ENCODE data around the gene SOS2. TPM values are rescaled to one million over a fixed set of nuclear protein-coding genes. Genes with fewer than 3 reads are reported as not detected.

Gene SOS2
- total RNA-seq, 1 experiment from 2014 or later = 84.1 TPM

DNA sequence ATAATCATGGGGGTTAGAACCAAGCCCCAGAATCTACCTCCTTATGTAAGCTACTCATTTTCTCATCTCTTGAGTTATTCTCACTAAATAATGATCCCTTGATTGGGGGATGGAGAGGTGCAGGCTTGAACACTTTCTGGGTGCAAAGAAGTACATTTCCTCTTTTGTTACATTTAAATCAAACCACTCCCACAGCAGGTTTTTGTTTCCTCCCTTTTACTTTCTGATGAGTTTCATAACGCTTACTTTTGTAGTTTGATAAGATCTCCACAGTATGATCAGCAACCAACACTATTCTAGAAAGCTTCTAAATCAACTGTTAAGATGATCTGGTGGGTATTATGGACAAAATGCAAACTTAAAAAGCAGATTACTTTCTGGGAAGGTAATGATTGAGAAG is 135.5 kb downstream of the SOS2 start:
- Histone ChIP-seq H4K20me1 (ENCODE audit: insufficient read depth, low read depth, low read length) (no peaks in the 10 kb centered on the region), H3K9ac (ENCODE audit: low read length) (no peak overlapping the region), H3K4me1 (ENCODE audit: low read length) (no peaks in the 10 kb centered on the region), H2AFZ (ENCODE audit: low read length) (no peak overlapping the region), H3K9me2 (replicated peaks; ENCODE audit: insufficient read depth, low read length) (no peaks in the 10 kb centered on the region), H3K27ac (ENCODE audit: low read length) (no peak overlapping the region), H3K36me3 (ENCODE audit: insufficient read depth, low read length) (no peaks in the 10 kb centered on the region), H3K27me3 (ENCODE audit: low read length) (no peaks in the 10 kb centered on the region), H3K79me2 (ENCODE audit: low read length) (no peaks in the 10 kb centered on the region), H3K9me3 (ENCODE audit: low read length) (no peaks in the 10 kb centered on the region), H3K4me2 (ENCODE audit: low read depth, low read length, poor library complexity, severe bottlenecking) (no peak overlapping the region), H3K4me3 (ENCODE audit: low read length) (no peak overlapping the region)
- DNase-seq = no peak

DNA sequence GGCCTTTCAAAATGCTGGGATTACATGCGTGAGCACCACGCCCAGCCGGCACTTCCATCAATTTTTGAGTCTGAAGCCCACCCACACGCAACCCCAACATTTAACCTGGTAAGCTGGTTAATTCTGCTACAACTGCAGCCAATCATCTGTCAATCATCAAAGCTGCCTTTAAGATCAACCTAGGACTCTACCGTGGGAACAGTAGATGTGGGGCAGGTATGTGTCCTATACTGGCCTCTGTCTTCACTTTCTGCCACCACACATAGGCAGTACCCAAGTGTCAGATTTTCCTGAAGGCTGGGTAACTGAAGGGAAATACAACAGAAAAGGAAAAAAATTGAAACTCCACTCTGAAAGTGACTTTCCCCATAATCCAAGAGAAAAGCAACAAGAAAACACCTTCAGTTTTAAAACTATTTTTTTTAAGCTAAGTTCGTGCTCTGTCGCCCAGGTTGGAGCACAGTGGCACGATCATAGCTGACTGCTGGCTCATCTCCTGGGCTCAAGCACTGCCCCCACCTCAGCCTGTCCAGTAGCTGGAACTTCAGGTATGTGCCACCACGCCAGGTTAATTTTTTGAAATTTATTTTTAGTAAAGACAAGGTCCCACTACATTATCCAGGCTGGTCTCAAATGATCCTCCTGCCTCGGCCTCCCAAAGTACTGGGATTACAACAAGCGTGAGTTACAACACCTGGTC is 137.2 kb downstream of the SOS2 start:
- Histone ChIP-seq H3K36me3 (ENCODE audit: insufficient read depth, low read length) (no peaks in the 10 kb centered on the region), H3K27ac (ENCODE audit: low read length) (no peak overlapping the region), H3K9ac (ENCODE audit: low read length) (no peak overlapping the region), H3K79me2 (ENCODE audit: low read length) (no peaks in the 10 kb centered on the region), H3K4me3 (ENCODE audit: low read length) (no peak overlapping the region), H3K4me2 (ENCODE audit: low read depth, low read length, poor library complexity, severe bottlenecking) (no peak overlapping the region), H4K20me1 (ENCODE audit: insufficient read depth, low read depth, low read length) (no peaks in the 10 kb centered on the region), H3K4me1 (ENCODE audit: low read length) (no peaks in the 10 kb centered on the region), H3K9me3 (ENCODE audit: low read length) (no peaks in the 10 kb centered on the region), H2AFZ (ENCODE audit: low read length) (no peak overlapping the region), H3K9me2 (replicated peaks; ENCODE audit: insufficient read depth, low read length) (no peaks in the 10 kb centered on the region), H3K27me3 (ENCODE audit: low read length) (no peaks in the 10 kb centered on the region)
- no peak for DNase-seq

DNA sequence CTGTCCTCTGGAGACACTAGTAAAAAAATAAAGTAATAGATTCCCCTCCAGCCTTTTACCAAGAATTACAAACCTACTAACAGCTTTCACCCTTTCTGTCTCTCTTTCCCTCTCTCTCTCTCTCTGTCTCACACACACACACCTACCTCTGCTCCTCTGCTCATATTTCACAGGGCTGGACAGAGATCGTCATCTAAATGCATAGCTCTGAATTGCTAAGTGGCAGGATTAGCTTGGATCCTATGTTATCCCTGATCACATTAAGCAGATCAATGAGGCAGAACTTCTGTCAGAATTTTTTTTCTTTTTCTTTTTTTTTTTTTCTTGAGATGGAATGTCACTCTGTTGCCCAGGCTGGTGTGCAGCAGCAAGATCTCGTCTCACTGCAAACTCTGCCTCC is 137.9 kb downstream of the SOS2 start:
- no peak for DNase-seq
- H4K20me1 ChIP-seq (ENCODE audit: insufficient read depth, low read depth, low read length) = no peaks in the 10 kb centered on the region
- no peaks in the 10 kb centered on the region for H3K9me2 ChIP-seq (replicated peaks; ENCODE audit: insufficient read depth, low read length)
- no peak overlapping the region for H3K4me3 ChIP-seq (ENCODE audit: low read length)
- no peak overlapping the region for H3K4me2 ChIP-seq (ENCODE audit: low read depth, low read length, poor library complexity, severe bottlenecking)
- no peak overlapping the region for H3K27ac ChIP-seq (ENCODE audit: low read length)
- H3K9ac ChIP-seq (ENCODE audit: low read length) = no peak overlapping the region
- no peaks in the 10 kb centered on the region for H3K36me3 ChIP-seq (ENCODE audit: insufficient read depth, low read length)
- no peak overlapping the region for H2AFZ ChIP-seq (ENCODE audit: low read length)
- no peaks in the 10 kb centered on the region for H3K9me3 ChIP-seq (ENCODE audit: low read length)
- H3K79me2 ChIP-seq (ENCODE audit: low read length) = no peaks in the 10 kb centered on the region
- H3K27me3 ChIP-seq (ENCODE audit: low read length) = no peaks in the 10 kb centered on the region
- no peaks in the 10 kb centered on the region for H3K4me1 ChIP-seq (ENCODE audit: low read length)

DNA sequence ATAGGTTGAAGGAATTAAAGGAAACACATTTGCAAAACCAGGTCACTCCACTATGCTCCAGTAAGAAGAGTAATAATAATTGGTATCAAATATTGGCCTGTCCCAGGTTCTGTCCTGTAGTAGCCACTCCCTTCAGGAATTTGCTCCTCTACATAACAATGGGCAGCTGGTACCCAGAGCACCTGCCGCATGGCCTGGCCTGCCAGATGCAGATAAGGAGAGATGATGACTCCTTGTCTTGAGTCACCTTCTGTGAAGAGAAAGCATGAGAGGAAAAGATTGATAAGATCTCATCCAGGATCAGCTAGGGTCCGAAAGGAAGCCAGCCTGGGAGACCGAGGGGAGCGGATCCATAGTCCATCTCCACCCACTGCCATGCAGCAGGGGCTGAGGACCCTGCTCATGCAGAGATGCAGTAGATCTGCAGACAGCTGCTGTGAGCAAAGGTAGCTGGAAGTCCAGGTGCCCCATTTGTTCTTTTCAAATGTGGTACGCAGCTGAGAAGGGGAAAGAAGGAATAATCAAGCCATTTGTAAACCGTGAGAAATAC is 139.3 kb downstream of the SOS2 start:
- DNase-seq = no peak
- Histone ChIP-seq H3K27ac (ENCODE audit: low read length) (no peak overlapping the region), H2AFZ (ENCODE audit: low read length) (no peak overlapping the region), H3K36me3 (ENCODE audit: insufficient read depth, low read length) (no peaks in the 10 kb centered on the region), H3K9ac (ENCODE audit: low read length) (no peak overlapping the region), H3K9me2 (replicated peaks; ENCODE audit: insufficient read depth, low read length) (no peaks in the 10 kb centered on the region), H3K9me3 (ENCODE audit: low read length) (no peaks in the 10 kb centered on the region), H3K4me3 (ENCODE audit: low read length) (no peak overlapping the region), H3K4me2 (ENCODE audit: low read depth, low read length, poor library complexity, severe bottlenecking) (no peak overlapping the region), H3K27me3 (ENCODE audit: low read length) (no peaks in the 10 kb centered on the region), H4K20me1 (ENCODE audit: insufficient read depth, low read depth, low read length) (no peaks in the 10 kb centered on the region), H3K4me1 (ENCODE audit: low read length) (peaks cover 5% of the 10 kb centered on the region), H3K79me2 (ENCODE audit: low read length) (no peaks in the 10 kb centered on the region)

DNA sequence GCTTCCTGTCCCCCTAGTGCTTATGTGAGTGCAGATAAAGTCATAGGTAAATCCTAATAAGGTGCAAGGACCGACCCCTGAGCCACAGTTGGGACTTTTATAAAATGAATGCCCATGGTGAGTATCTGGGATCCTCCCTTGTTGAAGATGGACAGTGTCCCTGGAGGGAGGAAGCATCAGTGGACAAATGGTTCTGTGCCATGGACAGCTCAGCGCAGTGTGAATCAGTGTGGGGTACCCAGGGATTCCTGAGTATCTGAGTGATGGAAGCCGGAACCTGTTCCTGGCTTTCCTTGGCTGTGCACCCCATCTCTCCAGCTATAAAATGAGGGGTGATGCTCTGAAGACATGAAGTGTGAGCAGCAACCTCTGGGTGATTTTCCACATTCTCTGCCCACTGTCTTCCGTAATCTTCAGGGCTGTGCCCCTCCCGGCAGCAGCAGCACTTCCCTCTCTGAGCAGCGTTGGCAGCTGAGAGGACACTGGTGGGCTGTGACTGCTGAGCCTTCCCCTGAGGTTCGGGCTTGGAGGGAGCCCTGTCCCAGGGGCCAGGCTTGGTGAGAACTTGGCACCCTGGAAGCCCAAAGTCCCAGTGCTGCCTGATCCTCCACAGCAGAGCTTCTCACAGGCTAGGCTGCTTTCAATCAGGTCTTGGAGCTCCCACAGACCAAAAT is 140.0 kb downstream of the SOS2 start:
- Histone ChIP-seq H3K36me3 (ENCODE audit: insufficient read depth, low read length) (no peaks in the 10 kb centered on the region), H3K27me3 (ENCODE audit: low read length) (no peaks in the 10 kb centered on the region), H3K9ac (ENCODE audit: low read length) (no peak overlapping the region), H3K4me2 (ENCODE audit: low read depth, low read length, poor library complexity, severe bottlenecking) (no peak overlapping the region), H2AFZ (ENCODE audit: low read length) (no peak overlapping the region), H3K4me1 (ENCODE audit: low read length) (peaks cover 10% of the 10 kb centered on the region), H3K4me3 (ENCODE audit: low read length) (no peak overlapping the region), H3K79me2 (ENCODE audit: low read length) (no peaks in the 10 kb centered on the region), H3K27ac (ENCODE audit: low read length) (no peak overlapping the region), H3K9me3 (ENCODE audit: low read length) (no peaks in the 10 kb centered on the region), H4K20me1 (ENCODE audit: insufficient read depth, low read depth, low read length) (no peaks in the 10 kb centered on the region), H3K9me2 (replicated peaks; ENCODE audit: insufficient read depth, low read length) (no peaks in the 10 kb centered on the region)
- DNase-seq = no peak

DNA sequence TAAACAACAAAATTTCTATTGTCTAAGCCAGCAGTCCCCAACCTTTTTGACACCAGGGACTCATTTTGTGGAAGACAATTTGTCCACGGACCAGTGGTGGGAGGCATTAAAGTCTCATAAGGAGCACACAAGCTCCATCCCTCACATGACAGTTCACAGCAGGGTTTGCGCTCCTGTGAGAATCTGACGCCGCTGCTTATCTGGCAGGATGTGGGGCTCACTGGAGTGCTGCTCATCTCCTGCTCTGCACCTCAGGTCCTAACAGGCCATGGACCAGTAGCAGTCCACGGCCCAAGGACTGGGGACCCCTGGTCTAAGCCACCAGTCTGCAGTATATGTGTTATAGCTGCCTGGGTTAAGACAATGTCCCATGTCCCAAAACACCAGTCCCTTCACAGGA is 142.2 kb downstream of the SOS2 start:
- peaks cover 31% of the 10 kb centered on the region for H3K4me1 ChIP-seq (ENCODE audit: low read length)

DNA sequence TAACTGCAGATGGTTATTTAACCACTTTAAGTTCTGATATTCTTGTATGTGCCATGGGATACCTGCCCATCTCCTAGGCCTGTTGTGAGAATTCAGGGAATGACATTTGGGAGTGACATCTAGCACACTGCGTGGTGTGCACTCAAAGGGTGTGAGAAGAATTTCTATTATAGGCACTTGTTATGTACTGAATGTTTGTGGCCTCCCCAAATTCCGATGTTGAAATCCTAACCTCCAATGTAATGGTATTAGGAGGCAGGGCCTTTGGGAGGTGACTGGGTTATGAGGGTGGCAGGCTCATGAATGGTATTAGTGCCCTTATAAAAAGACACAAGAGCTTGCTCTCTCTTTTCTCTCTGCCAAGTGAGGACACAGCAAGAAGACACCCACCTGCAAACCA is 142.6 kb downstream of the SOS2 start:
- H3K27ac ChIP-seq (ENCODE audit: low read length) = no peak overlapping the region
- no peak overlapping the region for H3K4me3 ChIP-seq (ENCODE audit: low read length)
- H3K9me2 ChIP-seq (replicated peaks; ENCODE audit: insufficient read depth, low read length) = no peaks in the 10 kb centered on the region
- H3K4me2 ChIP-seq (ENCODE audit: low read depth, low read length, poor library complexity, severe bottlenecking) = no peak overlapping the region
- H3K4me1 ChIP-seq (ENCODE audit: low read length) = peaks cover 36% of the 10 kb centered on the region
- no peaks in the 10 kb centered on the region for H3K79me2 ChIP-seq (ENCODE audit: low read length)
- H4K20me1 ChIP-seq (ENCODE audit: insufficient read depth, low read depth, low read length) = no peaks in the 10 kb centered on the region
- H3K27me3 ChIP-seq (ENCODE audit: low read length) = no peaks in the 10 kb centered on the region
- no peak overlapping the region for H2AFZ ChIP-seq (ENCODE audit: low read length)
- H3K9ac ChIP-seq (ENCODE audit: low read length) = no peak overlapping the region
- H3K9me3 ChIP-seq (ENCODE audit: low read length) = no peaks in the 10 kb centered on the region
- H3K36me3 ChIP-seq (ENCODE audit: insufficient read depth, low read length) = no peaks in the 10 kb centered on the region
- no peak for DNase-seq

More for the DNA sequence above, 142.2 kb downstream of the SOS2 start:
- Histone ChIP-seq H3K36me3 (ENCODE audit: insufficient read depth, low read length) (no peaks in the 10 kb centered on the region), H3K4me2 (ENCODE audit: low read depth, low read length, poor library complexity, severe bottlenecking) (no peak overlapping the region), H3K79me2 (ENCODE audit: low read length) (no peaks in the 10 kb centered on the region), H2AFZ (ENCODE audit: low read length) (no peak overlapping the region), H3K9ac (ENCODE audit: low read length) (no peak overlapping the region), H4K20me1 (ENCODE audit: insufficient read depth, low read depth, low read length) (no peaks in the 10 kb centered on the region), H3K9me3 (ENCODE audit: low read length) (no peaks in the 10 kb centered on the region), H3K27me3 (ENCODE audit: low read length) (no peaks in the 10 kb centered on the region), H3K27ac (ENCODE audit: low read length) (no peak overlapping the region), H3K4me3 (ENCODE audit: low read length) (no peak overlapping the region), H3K9me2 (replicated peaks; ENCODE audit: insufficient read depth, low read length) (no peaks in the 10 kb centered on the region)
- DNase-seq = no peak

DNA sequence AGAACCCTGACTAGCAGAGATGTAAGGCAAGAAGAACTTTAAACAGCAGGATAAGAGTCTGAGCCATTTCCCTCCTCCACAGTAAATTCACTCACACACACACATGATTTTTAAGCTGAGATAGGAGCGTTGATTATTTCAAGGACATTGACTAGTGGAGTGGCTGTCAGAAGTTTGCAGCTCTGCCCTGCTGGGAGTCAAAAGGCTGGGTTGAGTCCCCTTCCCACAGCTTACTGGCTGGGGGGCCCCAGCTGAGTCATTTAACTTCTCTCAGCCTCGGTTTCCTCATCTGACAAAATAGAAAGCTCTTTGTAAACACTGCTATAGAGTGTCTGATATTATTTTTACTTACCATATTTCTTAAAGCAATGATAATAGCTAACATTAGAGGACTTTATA is 143.3 kb downstream of the SOS2 start:
- Histone ChIP-seq H2AFZ (ENCODE audit: low read length) (no peak overlapping the region), H3K79me2 (ENCODE audit: low read length) (no peaks in the 10 kb centered on the region), H3K4me1 (ENCODE audit: low read length) (peaks cover 38% of the 10 kb centered on the region), H3K4me3 (ENCODE audit: low read length) (no peak overlapping the region), H3K36me3 (ENCODE audit: insufficient read depth, low read length) (no peaks in the 10 kb centered on the region), H3K4me2 (ENCODE audit: low read depth, low read length, poor library complexity, severe bottlenecking) (no peak overlapping the region), H3K9me3 (ENCODE audit: low read length) (no peaks in the 10 kb centered on the region), H3K27ac (ENCODE audit: low read length) (no peak overlapping the region), H4K20me1 (ENCODE audit: insufficient read depth, low read depth, low read length) (no peaks in the 10 kb centered on the region), H3K9me2 (replicated peaks; ENCODE audit: insufficient read depth, low read length) (no peaks in the 10 kb centered on the region), H3K27me3 (ENCODE audit: low read length) (no peaks in the 10 kb centered on the region), H3K9ac (ENCODE audit: low read length) (no peak overlapping the region)
- DNase-seq = no peak
